IgD-negative memory B cell (primary cell): ENCODE data around the gene GMPR2. TPM values are rescaled to one million over a fixed set of nuclear protein-coding genes. Genes with fewer than 3 reads are reported as not detected.
"Not testable (repeated sequence)": the region's sequence is repeated elsewhere in the genome, so short reads cannot be mapped to it uniquely, and the experiment has no call there.

ENCODE experiments used
- H3K27ac Mint-ChIP-seq, 3 donors: one replicate each; pipeline ENCODE4 v1.8.0; 2020 to 2022; ENCODE audit warnings: mild to moderate bottlenecking in 3 of 3, mixed read lengths in 3 of 3, moderate library complexity in 1 of 3
- H3K27me3 Mint-ChIP-seq: one replicate; pipeline ENCODE4 v1.8.0; 2021; ENCODE audit warnings: mixed read lengths
- H3K36me3 Mint-ChIP-seq: one replicate; pipeline ENCODE4 v1.8.0; 2020; ENCODE audit warnings: mild to moderate bottlenecking, mixed read lengths
- H3K4me1 Mint-ChIP-seq, 3 donors: one replicate each; pipeline ENCODE4 v1.8.0; 2020 to 2022; ENCODE audit warnings: mixed read lengths in 3 of 3, mild to moderate bottlenecking in 1 of 3
- H3K4me3 Mint-ChIP-seq, 4 donors: one replicate each; pipeline ENCODE4 v1.8.0; 2020 to 2022; ENCODE audit warnings: mild to moderate bottlenecking in 4 of 4, mixed read lengths in 4 of 4, moderate library complexity in 3 of 4
- H3K9me3 Mint-ChIP-seq, 3 donors: one replicate each; pipeline ENCODE4 v1.8.0; 2020 to 2021; ENCODE audit warnings: mixed read lengths in 3 of 3, mild to moderate bottlenecking in 1 of 3
- polyA plus RNA-seq: library from polyadenylated mRNA; unstranded; fragments of 300-500 nt; fragmentation: Illumina TruSeq; gene quantifications from one replicate; pipeline ENCODE4 v1.2.3, GENCODE V29; 2021

GMPR2 gene
- polyA plus RNA-seq, 1 donor from 2014 or later = 64.1 TPM

DNA sequence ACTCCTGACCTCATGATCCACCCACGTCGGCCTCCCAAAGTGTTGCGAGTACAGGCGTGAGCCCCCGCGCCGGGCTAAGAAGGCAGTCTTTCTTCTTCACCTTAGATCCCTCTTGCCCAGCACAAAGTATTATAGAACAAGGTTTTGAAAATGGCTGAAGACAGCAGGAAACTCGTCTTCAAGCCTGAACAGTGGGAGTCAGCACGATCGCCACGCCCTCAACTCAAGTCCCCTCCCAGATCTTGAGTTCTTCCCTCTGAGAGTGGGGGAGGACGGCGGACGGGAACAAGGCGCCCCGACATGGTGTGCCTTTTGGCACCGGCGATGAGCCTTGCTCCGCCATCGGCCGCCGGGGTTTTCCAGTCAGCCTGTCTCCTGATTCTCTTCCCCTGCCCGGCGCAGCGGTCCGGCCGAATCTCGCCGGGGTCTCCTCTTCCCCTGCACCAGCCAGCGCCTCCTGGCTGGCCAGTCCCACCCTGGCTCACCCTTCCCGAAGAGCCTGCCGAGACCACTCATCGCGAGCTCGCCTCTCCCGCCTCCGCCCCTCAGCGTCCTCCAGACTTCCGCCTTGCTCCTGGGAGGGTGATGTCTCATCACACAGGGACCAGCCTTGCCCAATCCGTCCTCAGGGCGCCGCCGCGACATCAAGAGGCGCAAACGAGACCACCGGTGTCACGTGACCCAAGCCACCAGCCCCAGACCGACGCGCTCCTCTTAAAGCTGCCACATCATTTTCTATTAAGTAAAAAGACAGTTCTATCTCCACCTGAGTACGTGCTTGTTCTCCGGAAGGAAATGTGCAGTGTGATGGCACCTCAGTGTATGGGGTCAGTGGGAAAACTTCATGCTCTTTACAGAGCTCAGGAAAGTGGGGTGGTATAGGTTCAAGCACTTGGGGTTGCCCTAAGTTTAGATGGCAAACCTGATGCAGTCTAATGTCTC lies 19.5 kb upstream of the GMPR2 start, which contains the start of gene CHMP4A:
Gene CHMP4A, minus strand, starts transcription at position 565 of the 942 bp plus-strand sequence. Its CDS starts 49 bp downstream, at position 516.
- Mint-ChIP-seq H3K4me3 (peak within 1 kb of the TSS; percentile 88 to 99 (median 98)), H3K36me3 (no peaks in the 10 kb centered on the region), H3K27me3 (no peaks in the 10 kb centered on the region), H3K4me1 (peaks cover 20 to 35% (median 34%) of the 10 kb centered on the region in 3 donors), H3K9me3 (no peaks in the 10 kb centered on the region), H3K27ac (peak within 1 kb of the TSS; percentile 89 to 100 (median 99))

DNA sequence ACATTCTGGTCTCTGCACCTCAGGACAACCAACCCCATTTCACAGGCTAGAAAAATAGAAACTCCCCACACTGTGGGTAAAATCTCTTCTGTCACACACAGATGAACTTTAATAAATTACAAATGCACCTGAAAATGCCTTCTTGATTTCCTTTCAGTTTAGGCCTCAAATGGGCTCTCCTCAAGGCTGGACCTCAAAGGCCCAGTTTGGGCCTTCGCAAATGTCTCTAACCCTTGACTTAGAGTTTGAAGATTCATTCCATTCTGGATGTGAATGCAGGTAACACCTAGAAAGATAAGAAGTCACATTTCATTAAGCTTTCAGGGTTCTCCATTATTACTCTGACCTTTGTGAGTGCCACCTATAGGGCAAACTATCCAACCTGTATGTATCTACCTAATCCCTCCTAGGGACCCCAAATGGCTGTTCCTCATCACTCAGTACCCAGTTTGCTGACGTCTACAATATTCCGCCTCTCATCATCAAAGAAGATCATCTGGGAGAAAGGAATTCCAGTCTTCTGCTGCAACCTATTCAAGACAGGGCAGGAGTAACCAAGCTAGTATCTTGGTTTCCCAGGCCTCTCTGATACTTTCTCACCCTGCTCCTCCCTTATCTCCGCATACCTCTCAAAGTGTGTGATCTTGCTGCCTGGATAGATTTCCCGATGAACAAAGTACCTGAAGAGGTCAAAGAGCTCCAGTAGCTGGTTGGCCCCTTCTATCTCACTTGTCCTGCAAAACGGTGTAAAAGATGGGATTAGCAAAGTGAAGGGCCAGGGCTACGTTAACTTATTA lies 18.7 kb upstream of the GMPR2 start:
- peaks cover 20 to 35% (median 34%) of the 10 kb centered on the region in 3 donors for H3K4me1 Mint-ChIP-seq
- no peaks in the 10 kb centered on the region for H3K9me3 Mint-ChIP-seq
- H3K27ac Mint-ChIP-seq = peak overlapping the region; percentile 89 to 100 (median 99)
- H3K4me3 Mint-ChIP-seq = peak overlapping the region; percentile 88 to 99 (median 98)
- H3K36me3 Mint-ChIP-seq = no peaks in the 10 kb centered on the region
- H3K27me3 Mint-ChIP-seq = no peaks in the 10 kb centered on the region

DNA sequence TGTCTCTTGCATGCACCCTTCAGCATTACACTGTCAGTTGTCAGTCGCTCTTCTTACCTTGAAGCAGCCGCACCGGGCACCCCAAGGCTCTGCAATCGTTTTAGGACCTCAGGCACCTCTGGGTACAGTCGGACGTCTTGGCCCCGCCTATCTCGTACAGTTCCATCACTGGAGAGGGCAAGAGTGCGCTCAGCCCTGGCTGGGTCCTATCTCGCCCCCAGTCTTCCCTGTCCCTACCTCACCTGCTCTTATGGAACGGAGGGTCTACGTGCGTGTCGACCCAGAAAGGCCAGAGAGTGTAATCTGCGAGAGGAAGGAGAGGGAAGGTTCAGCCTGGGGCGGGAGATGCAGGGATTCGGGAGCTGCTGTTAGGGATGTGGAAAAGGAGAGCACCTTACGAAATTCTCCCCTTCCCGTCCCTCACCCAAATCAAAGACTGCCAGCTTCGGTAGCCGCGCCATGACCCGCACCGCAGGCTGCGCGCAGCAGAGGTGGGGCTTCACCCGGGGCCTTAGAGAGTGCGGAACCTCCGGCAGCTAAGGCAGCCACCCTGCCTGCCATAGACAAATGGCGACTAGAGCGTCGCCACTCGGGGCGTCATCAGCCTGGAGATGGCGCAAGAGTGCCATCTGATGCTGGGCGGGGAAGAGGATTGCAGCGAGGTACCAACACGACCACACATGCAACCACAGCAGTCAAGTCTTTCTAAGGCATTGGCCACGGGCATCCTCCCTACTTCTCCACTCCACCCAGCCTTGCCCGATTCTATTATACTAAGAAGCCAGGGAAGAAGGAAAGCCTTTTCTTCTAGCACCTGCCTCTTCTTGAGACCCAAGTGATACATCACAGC lies 17.0 kb upstream of the GMPR2 start, which contains the start of gene MDP1:
Gene MDP1, minus strand, starts transcription at position 572 of the 850 bp plus-strand sequence. Its CDS starts 111 bp downstream, at position 461.
- Mint-ChIP-seq H3K36me3 (peaks cover 1% of the 10 kb centered on the region), H3K27me3 (no peaks in the 10 kb centered on the region), H3K4me3 (peak within 1 kb of the TSS; percentile 92 to 98 (median 94)), H3K4me1 (peaks cover 25 to 38% (median 32%) of the 10 kb centered on the region in 3 donors), H3K9me3 (no peaks in the 10 kb centered on the region), H3K27ac (peak within 1 kb of the TSS; percentile 84 to 94 (median 89))

GRCh38 chr14:24216345-24216699 lies 16.4 kb upstream of the GMPR2 start:
- peak overlapping the region in 3 of 4 donors; percentile 92 to 98 (median 92) for H3K4me3 Mint-ChIP-seq

DNA sequence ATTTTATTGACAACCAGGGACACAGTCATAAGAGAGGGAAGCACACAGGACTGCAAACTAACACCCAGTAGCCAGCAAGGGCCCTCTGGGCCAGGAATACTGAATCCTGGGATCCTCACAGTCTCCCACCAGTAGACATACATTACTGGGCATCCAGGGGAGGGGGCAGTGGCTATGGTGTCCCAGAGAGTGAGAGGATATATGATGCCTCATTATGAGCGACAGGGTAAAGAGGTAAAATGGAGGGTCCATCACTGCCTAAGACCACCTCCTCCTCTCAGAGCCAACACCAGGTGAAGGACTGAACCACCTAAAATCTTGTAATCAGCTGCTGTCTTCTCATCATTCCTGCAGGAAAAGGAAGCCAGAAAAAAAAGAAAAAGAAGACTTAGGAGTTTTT lies 15.9 kb upstream of the GMPR2 start:
- Mint-ChIP-seq H3K4me1 (peaks cover 19 to 32% (median 25%) of the 10 kb centered on the region in 3 donors), H3K27ac (peak overlapping the region in 1 of 3 donors; percentile 89)
- H3K9me3 Mint-ChIP-seq, H3K4me3 Mint-ChIP-seq, H3K36me3 Mint-ChIP-seq, H3K27me3 Mint-ChIP-seq: not testable (repeated sequence)

More at GRCh38 chr14:24216345-24216699, 16.4 kb upstream of the GMPR2 start:
- peaks cover 25 to 37% (median 30%) of the 10 kb centered on the region in 3 donors for H3K4me1 Mint-ChIP-seq
- H3K27ac Mint-ChIP-seq = peak overlapping the region in 2 of 3 donors; percentile 89 to 94
- H3K27me3 Mint-ChIP-seq = no peaks in the 10 kb centered on the region
- peaks cover 1% of the 10 kb centered on the region for H3K36me3 Mint-ChIP-seq
- H3K9me3 Mint-ChIP-seq = no peaks in the 10 kb centered on the region

DNA sequence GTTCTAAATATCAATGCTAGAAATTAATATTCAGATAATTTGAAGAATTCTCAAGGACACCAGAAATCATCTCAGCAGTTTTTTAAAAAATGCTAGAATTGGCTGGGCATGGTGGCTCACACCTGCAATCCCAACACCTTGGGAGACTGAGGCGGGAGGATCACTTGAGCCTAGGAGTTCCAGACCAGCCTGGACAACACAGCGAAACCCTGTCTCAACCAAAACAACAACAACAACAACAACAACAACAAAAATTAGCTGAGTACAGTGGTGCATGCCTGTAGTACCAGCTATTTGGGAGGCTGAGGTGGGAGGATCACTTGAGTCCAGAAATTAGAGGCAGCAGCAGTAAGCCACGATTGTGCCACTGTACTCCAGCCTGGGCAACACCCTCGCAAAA lies 13.6 kb upstream of the GMPR2 start:
- no peaks in the 10 kb centered on the region for H3K27me3 Mint-ChIP-seq

GRCh38 chr14:24219521-24219920 lies 13.2 kb upstream of the GMPR2 start:
- Mint-ChIP-seq H3K4me1 (peaks cover 12 to 14% (median 13%) of the 10 kb centered on the region in 3 donors), H3K36me3 (peaks cover 1% of the 10 kb centered on the region), H3K27me3 (no peaks in the 10 kb centered on the region), H3K27ac (no peak overlapping the region), H3K9me3 (no peaks in the 10 kb centered on the region), H3K4me3 (no peak overlapping the region)

More for the DNA sequence above, 13.6 kb upstream of the GMPR2 start:
- Mint-ChIP-seq H3K9me3 (no peaks in the 10 kb centered on the region), H3K4me1 (peaks cover 13 to 16% (median 16%) of the 10 kb centered on the region in 3 donors), H3K4me3 (no peak overlapping the region), H3K27ac (no peak overlapping the region), H3K36me3 (peaks cover 1% of the 10 kb centered on the region)

DNA sequence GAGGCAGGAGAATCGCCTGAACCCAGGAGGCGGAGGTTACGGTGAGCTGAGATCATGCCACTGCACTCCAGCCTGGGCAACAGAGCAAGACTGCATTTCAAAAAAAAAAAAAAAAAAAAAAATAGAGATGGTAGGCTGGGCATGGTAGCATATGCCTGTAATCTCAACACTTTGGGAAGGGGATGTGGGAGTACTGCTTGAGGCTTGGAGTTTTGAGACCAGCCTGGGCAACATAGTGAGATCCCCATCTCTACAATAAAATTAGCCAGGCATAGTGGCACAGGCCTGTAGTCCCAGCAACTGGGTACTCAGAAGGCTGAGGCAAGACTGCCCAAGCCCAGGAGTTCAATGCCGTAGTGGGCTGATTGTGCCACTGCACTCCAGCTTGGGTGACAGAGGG lies 9.7 kb upstream of the GMPR2 start:
- not testable (repeated sequence) for H3K36me3 Mint-ChIP-seq, H3K9me3 Mint-ChIP-seq, H3K27me3 Mint-ChIP-seq, H3K4me3 Mint-ChIP-seq, H3K27ac Mint-ChIP-seq
- peaks cover 4 to 18% (median 15%) of the 10 kb centered on the region in 3 donors for H3K4me1 Mint-ChIP-seq

DNA sequence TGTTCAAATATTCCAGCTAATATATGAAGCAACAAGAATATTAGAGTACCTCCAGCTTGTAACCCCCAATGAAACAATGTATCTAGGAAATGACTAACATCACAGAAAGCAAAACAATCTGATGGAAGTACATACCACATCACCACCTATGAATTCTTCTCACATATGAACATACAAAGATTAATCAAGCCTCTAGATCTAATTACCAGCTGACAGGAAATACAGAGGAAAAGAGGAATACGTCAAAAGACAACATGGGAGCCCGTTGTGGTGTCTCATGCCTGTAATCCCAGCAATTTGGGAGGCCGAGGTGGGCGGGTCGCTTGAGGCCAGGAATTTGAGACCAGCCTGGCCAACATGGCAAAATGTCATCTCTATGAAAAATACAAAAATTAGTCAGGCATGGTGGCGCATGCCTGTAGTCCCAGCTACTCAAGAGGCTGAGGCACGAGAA lies 8.1 kb upstream of the GMPR2 start:
- no peaks in the 10 kb centered on the region for H3K9me3 Mint-ChIP-seq
- no peak overlapping the region for H3K27ac Mint-ChIP-seq
- H3K4me3 Mint-ChIP-seq = peak overlapping the region in 1 of 4 donors; percentile 37

DNA sequence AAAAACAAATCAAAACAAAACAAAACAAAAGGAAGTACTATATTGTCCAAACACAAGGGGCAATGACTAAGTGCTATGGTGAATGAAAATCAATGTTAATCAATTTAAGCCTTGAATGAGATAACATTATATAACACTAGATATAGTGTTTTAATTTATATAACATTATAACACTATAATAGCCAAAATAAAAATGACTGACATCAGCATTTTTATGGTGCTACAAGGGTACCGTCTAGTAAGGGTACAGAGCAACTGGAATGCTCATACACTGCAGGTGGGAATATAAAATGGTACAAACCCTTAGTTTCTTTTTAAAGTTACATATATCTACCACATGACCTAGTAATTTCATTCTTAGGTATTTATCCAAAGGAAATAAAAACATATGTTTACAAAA lies 6.3 kb upstream of the GMPR2 start:
- H3K27me3 Mint-ChIP-seq = no peaks in the 10 kb centered on the region
- H3K9me3 Mint-ChIP-seq = no peaks in the 10 kb centered on the region
- peak overlapping the region in 1 of 4 donors; percentile 45 for H3K4me3 Mint-ChIP-seq
- no peaks in the 10 kb centered on the region for H3K36me3 Mint-ChIP-seq
- peaks cover 5 to 22% (median 18%) of the 10 kb centered on the region in 3 donors for H3K4me1 Mint-ChIP-seq
- peak overlapping the region in 1 of 3 donors; percentile 32 for H3K27ac Mint-ChIP-seq

More for the DNA sequence above, 8.1 kb upstream of the GMPR2 start:
- Mint-ChIP-seq H3K36me3 (peaks cover 1% of the 10 kb centered on the region), H3K27me3 (no peaks in the 10 kb centered on the region), H3K4me1 (peaks cover under 1 to 17% (median 13%) of the 10 kb centered on the region in 3 donors)

GRCh38 chr14:24228902-24229301 lies 3.8 kb upstream of the GMPR2 start:
- no peaks in the 10 kb centered on the region for H3K27me3 Mint-ChIP-seq
- peaks cover 17 to 30% (median 29%) of the 10 kb centered on the region in 3 donors for H3K4me1 Mint-ChIP-seq
- H3K27ac Mint-ChIP-seq = peak overlapping the region in 1 of 3 donors; percentile 63
- H3K9me3 Mint-ChIP-seq = no peaks in the 10 kb centered on the region
- no peaks in the 10 kb centered on the region for H3K36me3 Mint-ChIP-seq
- H3K4me3 Mint-ChIP-seq = peak overlapping the region in 1 of 4 donors; percentile 45

DNA sequence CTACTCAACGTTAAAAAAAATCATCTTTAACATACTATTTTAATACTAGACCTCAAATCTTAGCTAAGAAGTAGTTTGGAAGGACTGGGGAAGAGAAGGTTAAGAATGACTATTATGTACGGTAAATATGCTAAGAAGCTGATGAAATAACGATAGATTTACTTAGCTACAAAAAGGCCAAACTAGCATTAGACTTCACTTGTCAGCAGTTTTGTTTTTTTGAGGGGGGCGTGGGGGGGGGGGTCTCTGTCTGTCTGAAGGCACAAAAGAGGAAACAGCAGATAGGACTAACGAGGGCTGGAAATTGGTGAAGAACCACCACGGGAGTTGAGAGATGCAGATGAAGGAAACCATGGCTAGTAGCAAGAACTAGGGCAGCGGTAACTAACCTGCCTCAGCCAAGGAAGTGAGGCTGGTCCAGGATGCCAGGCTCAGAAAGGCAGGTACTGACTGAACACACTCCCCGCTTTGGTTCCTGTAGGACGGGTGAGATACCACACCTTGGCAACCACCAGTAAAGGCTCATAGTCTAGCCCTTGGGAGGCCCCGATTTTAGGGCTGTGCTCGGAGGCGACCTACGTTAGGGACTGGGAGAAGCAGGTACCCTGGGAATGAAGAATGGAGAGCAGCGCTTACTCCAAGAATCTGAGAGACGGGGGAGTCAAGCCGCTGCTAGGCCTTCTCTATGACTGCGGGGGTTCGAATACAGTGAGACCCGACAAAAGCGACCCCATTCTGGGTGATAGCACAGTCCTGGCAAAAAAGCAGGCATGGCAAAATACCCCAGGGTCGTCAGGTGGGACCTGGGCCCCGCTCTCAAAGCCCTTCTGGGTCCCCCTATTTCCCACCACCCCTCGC lies 1.2 kb upstream of the GMPR2 start:
- Mint-ChIP-seq H3K4me1 (peaks cover 22 to 38% (median 33%) of the 10 kb centered on the region in 3 donors), H3K4me3 (peak overlapping the region; percentile 92 to 100 (median 99)), H3K27ac (peak overlapping the region; percentile 86 to 97 (median 88)), H3K9me3 (no peaks in the 10 kb centered on the region), H3K36me3 (no peaks in the 10 kb centered on the region), H3K27me3 (no peaks in the 10 kb centered on the region)

- peaks cover 27 to 34% (median 28%) of the 10 kb centered on the region in 3 donors for H3K4me1 Mint-ChIP-seq
Measured at GRCh38 chr14:24232121-24232644, 546 bp upstream of the GMPR2 start, which contains the start of gene NEDD8. NEDD8 (minus strand) TSS chr14:24232367; CDS start chr14:24232267, 100 bp downstream.

More at GRCh38 chr14:24232121-24232644, 546 bp upstream of the GMPR2 start, which contains the start of gene NEDD8:
- Mint-ChIP-seq H3K27ac (peak within 1 kb of the TSS; percentile 88 to 97 (median 94)), H3K9me3 (no peaks in the 10 kb centered on the region), H3K27me3 (no peaks in the 10 kb centered on the region), H3K4me3 (peak within 1 kb of the TSS; percentile 92 to 100 (median 99)), H3K36me3 (no peaks in the 10 kb centered on the region)
